Measurements from ENCODE around the gene ARL10.

The ARL10 gene

GRCh38 chr5:176413255-176413565 lies 47.9 kb downstream of the ARL10 start:
- Histone ChIP-seq H3K4me3 (ENCODE audit: low read length) (no peak overlapping the region), H3K4me2 (ENCODE audit: low read length) (no peak overlapping the region), H3K79me2 (ENCODE audit: control insufficient read depth, low read length) (peaks cover 7% of the 10 kb centered on the region), H3K9me3 (ENCODE audit: control insufficient read depth, insufficient read depth, low read length) (no peaks in the 10 kb centered on the region), H3K9me2 (replicated peaks; ENCODE audit: control insufficient read depth, low read length) (no peaks in the 10 kb centered on the region), H4K20me1 (ENCODE audit: control insufficient read depth, insufficient read depth, low read depth, low read length) (no peaks in the 10 kb centered on the region), H3K36me3 (ENCODE audit: control insufficient read depth, low read length) (peaks cover 6% of the 10 kb centered on the region; the same call in 1 of the 2 replicates), H3K27me3 (ENCODE audit: control insufficient read depth, low read length) (no peaks in the 10 kb centered on the region), H3K27ac (ENCODE audit: low read depth, low read length) (no peak overlapping the region), H3K4me1 (ENCODE audit: control insufficient read depth, low read length) (peaks cover 18% of the 10 kb centered on the region), H3F3A (ENCODE audit: control insufficient read depth, insufficient read depth) (peaks cover 11% of the 10 kb centered on the region)
- no peak for TF ChIP-seq EZH2phosphoT487 (IDR thresholded peaks at IDR 0.05; ENCODE audit: borderline replicate concordance, low read length)
- TF ChIP-seq CTCF (IDR thresholded peaks at IDR 0.05; ENCODE audit: low read depth, low read length, poor library complexity, severe bottlenecking), result no peak

- H3K4me3 ChIP-seq (ENCODE audit: low read length), result no peak overlapping the region
- peaks cover 6% of the 10 kb centered on the region; the same call in 1 of the 2 replicates for H3K36me3 ChIP-seq (ENCODE audit: control insufficient read depth, low read length)
- no peaks in the 10 kb centered on the region for H3K9me2 ChIP-seq (replicated peaks; ENCODE audit: control insufficient read depth, low read length)
- no peaks in the 10 kb centered on the region for H3K27me3 ChIP-seq (ENCODE audit: control insufficient read depth, low read length)
- H4K20me1 ChIP-seq (ENCODE audit: control insufficient read depth, insufficient read depth, low read depth, low read length), result no peaks in the 10 kb centered on the region
- peaks cover 11% of the 10 kb centered on the region for H3F3A ChIP-seq (ENCODE audit: control insufficient read depth, insufficient read depth)
- no peak overlapping the region for H3K27ac ChIP-seq (ENCODE audit: low read depth, low read length)
- TF ChIP-seq CTCF (IDR thresholded peaks at IDR 0.05; ENCODE audit: low read depth, low read length, poor library complexity, severe bottlenecking), result no peak
- peaks cover 18% of the 10 kb centered on the region for H3K4me1 ChIP-seq (ENCODE audit: control insufficient read depth, low read length)
- H3K9me3 ChIP-seq (ENCODE audit: control insufficient read depth, insufficient read depth, low read length), result no peaks in the 10 kb centered on the region
- H3K79me2 ChIP-seq (ENCODE audit: control insufficient read depth, low read length), result peaks cover 7% of the 10 kb centered on the region
- no peak overlapping the region for H3K4me2 ChIP-seq (ENCODE audit: low read length)
Measured at GRCh38 chr5:176413709-176414191, 48.5 kb downstream of the ARL10 start.

- Histone ChIP-seq H4K20me1 (ENCODE audit: control insufficient read depth, insufficient read depth, low read depth, low read length) (no peaks in the 10 kb centered on the region), H3K27ac (ENCODE audit: low read depth, low read length) (no peak overlapping the region), H3K4me2 (ENCODE audit: low read length) (peak overlapping the region; percentile 91), H3K4me1 (ENCODE audit: control insufficient read depth, low read length) (peaks cover 18% of the 10 kb centered on the region), H3K9me3 (ENCODE audit: control insufficient read depth, insufficient read depth, low read length) (no peaks in the 10 kb centered on the region), H3F3A (ENCODE audit: control insufficient read depth, insufficient read depth) (peaks cover 11% of the 10 kb centered on the region), H3K36me3 (ENCODE audit: control insufficient read depth, low read length) (peaks cover 5% of the 10 kb centered on the region; the same call in 1 of the 2 replicates), H3K27me3 (ENCODE audit: control insufficient read depth, low read length) (no peaks in the 10 kb centered on the region), H3K79me2 (ENCODE audit: control insufficient read depth, low read length) (peaks cover 7% of the 10 kb centered on the region), H3K9me2 (replicated peaks; ENCODE audit: control insufficient read depth, low read length) (no peaks in the 10 kb centered on the region), H3K4me3 (ENCODE audit: low read length) (no peak overlapping the region)
- no peak for TF ChIP-seq CTCF (IDR thresholded peaks at IDR 0.05; ENCODE audit: low read depth, low read length, poor library complexity, severe bottlenecking)
- TF ChIP-seq EZH2phosphoT487 (IDR thresholded peaks at IDR 0.05; ENCODE audit: borderline replicate concordance, low read length), result no peak
Measured at GRCh38 chr5:176414704-176415103, 49.4 kb downstream of the ARL10 start.

Data from DOHH2 (cell line).